HG02840 (cell line): Measurements from ENCODE around the gene STH.

Experiments
- ATAC-seq: cut with Tn5 transposase; IDR thresholded peaks from one replicate; pipeline ENCODE4 v1.9.1; 2021; ENCODE audit warnings: mild to moderate bottlenecking, moderate library complexity, moderate number of reproducible peaks; ENCODE audit not compliant: unreplicated experiment, low FRiP score

STH gene

DNA sequence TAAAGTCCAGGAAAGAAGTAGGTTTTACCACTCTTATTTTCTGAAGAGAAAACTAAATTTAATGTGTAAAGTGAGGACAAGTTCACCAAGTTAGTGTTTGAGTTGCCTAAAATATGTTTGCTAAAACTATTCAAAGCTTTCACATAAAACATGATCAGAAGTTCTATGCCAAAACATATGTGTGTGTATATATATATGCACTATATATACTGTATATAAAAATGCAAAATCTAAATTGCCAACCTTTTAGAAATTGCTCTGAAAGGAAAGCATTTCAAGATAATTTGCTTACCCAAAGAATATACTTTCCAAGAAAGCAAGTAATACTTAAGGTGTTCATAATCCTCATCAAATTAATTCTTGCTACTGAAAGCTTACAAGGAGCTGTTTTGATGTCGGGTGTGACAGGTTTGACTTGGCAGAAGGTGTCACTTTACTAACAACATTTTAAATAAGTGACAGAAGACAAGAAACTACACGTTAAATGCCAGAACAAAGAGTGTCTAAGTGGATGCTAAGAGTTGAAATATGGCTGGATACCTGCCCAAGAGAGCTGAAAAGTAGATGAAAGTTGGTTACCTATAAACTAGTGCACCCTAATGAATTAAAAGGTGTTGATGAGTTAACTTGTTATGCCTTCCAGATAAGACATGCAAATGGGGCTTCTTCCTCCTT is 32.3 kb upstream of the STH start:
- no peak for ATAC-seq

DNA sequence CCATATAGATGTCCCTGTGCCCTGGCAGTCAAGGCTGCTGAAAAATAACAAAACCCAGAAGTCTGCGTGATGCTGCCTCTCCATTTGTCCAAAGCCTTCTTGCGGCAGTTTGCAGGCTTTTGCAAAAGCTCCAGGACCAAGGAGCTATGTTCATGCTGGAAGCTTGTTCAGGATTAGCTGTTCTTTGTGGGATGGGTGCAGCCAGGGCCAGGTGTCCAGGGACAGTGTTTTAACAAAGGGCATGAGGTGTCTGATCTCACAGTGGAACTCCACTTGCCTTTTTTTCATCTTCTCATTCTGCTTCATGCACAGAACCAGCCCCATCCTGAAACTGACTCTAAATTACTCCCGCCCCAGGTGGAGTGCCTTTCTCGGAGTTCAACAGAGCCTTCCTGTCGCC is 31.7 kb upstream of the STH start:
- ATAC-seq = no peak

DNA sequence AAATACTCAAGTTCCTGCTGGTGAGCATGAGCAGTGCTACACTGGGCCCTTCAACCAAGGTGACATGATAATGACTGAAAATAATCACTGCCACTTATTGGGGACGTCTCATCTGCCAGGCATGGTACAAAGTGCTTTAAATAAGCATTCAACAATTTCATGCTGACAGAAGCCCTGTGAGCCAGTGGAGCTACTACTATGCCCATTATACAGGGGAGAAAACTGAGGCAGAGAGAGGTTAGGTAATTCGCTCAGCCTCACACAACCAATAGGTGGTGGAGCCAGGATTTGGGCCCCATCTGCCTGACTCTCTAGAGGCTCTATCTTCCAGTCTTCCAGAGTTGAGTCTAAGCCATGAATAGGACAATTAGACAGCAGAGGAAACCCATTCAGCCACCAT is 30.3 kb upstream of the STH start:
- ATAC-seq = no peak

DNA sequence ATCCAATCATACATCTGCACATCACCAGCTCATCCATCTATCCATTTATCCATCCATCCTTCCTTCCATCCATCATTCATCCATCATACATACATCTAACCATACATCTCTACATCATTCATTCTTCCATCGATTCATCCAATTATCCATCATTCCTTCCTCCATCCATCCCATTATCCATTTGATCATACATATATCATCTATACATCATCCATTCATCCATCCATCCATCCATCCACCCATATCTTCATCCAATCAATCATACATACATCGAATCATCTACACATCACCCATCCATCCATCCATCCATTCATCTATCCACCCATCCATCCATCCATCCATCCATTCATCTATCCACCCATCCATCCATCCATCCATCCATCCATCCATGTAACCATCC is 29.3 kb upstream of the STH start:
- ATAC-seq = no peak

DNA sequence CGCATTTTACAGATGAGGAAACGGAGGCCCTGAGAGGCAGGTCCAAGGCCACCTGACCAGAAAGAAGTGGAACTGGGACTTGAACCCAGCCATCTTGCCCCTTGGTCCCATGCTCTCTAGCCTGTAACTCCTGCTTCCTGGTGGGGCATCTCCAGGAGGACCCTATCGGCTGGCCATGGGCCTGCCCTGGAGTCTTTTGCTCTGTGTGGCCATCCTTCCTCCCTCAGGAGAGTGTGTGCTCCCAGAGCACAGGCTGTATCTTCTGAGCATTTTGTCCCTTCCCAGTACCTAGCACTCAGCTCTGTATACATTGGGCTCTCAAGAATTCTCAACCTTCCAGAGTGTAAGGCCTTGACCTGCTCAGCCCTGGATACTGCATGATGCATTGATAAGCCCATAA is 28.4 kb upstream of the STH start:
- ATAC-seq = no peak

DNA sequence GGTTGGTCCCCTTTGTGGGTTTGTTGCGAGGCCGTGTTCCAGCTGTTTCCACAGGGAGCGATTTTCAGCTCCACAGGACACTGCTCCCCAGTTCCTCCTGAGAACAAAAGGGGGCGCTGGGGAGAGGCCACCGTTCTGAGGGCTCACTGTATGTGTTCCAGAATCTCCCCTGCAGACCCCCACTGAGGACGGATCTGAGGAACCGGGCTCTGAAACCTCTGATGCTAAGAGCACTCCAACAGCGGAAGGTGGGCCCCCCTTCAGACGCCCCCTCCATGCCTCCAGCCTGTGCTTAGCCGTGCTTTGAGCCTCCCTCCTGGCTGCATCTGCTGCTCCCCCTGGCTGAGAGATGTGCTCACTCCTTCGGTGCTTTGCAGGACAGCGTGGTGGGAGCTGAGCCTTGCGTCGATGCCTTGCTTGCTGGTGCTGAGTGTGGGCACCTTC is 27.3 kb upstream of the STH start:
- ATAC-seq = no peak

DNA sequence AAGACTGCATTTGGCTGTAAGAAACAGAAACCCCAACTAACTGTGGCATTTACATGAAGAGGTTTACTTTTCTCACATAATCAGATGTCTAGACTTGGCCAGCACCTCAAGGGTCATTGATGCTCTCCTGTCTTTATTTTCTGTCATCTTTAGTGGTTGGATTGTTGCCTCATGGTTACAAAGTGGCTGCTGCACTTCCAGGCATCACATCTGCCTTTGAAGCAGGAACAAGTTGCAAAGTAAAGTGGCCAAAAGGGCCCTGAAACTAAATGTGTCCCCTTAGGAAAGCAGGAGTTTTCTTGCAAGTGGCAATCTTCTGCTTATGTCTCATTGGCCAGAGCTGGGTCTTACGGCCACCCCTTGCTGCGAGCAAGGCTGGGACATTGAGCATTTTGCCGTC is 26.5 kb upstream of the STH start:
- no peak for ATAC-seq

DNA sequence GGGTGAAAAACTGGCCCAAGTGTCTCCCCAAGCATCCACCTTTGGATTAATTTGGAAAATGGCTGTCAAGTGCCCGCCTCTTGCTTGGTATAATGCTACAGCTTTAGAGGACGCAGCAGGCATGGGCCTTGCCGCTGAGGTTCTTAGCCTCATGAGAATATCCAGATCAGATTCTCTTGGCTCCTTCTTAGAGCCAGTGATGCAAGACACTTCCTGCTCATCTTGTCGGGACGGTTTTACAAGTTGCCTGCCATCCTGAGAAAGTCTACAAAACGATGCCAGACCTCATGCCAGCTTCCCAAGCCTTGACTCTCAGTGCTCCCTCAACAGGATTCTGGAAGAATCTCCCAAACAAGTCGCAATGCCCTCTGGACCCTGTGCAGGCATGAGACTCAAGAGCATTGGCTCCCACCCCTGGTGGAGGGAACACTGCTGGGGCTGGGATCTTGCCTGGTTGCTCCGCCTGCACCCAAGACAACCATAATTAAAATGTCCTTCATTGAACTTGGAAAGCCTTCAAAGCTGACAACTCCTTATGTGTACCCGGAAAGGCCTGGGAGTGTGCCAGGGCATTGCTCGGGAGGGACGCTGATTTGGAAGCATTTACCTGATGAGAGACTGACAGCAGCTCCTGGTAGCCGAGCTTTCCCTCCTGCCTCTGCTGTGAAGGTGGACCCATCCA is 25.8 kb upstream of the STH start:
- ATAC-seq = no peak

DNA sequence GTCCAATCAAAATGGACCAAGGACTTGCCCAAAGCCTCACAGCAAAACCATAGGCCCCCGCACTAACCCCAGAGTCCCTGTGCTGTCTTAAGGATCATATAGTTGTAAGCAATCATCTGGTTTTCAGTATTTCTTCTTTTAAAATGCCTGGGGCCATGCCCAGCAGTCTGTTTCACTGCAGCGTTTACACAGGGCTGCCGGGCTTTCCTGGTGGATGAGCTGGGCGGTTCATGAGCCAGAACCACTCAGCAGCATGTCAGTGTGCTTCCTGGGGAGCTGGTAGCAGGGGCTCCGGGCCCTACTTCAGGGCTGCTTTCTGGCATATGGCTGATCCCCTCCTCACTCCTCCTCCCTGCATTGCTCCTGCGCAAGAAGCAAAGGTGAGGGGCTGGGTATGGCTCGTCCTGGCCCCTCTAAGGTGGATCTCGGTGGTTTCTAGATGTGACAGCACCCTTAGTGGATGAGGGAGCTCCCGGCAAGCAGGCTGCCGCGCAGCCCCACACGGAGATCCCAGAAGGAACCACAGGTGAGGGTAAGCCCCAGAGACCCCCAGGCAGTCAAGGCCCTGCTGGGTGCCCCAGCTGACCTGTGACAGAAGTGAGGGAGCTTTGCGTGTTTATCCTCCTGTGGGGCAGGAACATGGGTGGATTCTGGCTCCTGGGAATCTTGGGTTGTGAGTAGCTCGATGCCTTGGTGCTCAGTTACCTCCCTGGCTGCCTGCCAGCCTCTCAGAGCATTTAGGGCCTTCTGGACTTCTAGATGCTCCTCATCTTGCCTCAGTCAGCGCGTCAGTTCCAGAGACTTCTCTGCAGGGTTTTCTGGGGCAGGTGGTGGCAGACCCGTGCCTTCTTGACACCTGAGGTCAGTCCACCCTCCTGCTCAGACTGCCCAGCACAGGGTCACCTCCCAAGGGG is 24.8 kb upstream of the STH start:
- no peak for ATAC-seq

DNA sequence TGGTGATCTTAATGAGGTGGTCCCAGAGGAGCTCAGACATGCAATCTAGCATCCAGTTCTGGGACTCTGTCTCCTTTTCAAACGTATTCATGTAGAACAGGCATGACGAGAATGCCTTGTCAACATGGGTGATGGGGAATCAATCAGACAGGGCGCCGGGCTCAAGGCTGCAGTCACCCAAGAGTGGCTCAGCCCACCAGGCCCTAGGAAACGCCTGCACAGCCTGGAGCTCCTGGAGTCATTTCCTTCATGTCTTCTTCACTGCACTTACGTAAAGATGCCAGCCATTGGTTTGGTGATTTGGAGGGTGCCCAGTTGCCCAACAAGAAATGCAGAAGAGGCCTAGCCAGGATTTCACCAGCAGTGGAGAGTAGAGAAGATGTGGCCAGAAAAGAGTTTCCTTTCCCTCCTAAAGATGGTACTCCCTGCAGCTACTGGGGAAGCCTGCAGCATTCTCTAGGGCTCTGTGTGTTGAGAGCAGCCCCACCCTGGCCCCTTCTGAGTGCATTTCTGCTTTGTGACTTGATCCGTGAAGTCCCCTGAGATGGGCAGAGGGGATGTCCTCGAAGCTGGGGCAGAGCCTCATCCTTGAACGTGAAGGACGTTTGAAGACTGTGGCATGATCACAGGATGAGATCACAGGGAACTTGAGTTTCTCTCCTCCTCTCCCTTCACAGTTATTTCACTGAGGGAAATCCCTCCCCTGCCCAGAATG is 24.0 kb upstream of the STH start:
- no peak for ATAC-seq

DNA sequence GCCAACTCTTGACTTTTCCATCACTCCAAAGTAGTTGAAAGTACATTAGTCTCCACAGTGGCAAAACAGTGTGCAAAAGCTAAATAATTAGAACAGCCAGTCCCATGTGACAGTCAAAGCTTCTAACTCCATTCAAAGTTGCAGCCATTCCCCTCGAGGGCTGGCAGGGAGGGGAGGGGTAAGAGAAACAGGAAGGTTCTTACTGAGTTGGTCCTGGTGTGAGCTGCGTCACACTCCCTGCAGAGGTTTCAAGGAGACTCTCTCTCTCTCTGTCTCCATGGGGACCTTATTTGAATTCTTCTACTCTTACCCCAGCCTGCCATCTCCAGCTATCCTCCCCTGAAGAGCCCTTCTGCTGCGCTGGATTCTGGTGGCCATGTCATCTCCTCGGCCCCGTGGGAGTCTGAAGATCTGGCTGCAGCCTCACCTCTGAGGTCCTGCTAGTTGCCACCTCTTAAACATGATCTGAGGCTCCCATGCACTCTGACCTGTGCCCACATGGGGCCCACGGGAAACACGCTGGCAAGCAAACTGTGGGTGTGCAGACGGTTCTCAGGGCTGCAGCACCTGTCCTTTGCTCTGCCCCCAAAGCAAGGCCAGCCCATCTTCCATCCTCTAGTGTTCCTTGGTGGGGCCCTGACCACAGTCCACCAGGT is 23.3 kb upstream of the STH start:
- ATAC-seq = no peak

DNA sequence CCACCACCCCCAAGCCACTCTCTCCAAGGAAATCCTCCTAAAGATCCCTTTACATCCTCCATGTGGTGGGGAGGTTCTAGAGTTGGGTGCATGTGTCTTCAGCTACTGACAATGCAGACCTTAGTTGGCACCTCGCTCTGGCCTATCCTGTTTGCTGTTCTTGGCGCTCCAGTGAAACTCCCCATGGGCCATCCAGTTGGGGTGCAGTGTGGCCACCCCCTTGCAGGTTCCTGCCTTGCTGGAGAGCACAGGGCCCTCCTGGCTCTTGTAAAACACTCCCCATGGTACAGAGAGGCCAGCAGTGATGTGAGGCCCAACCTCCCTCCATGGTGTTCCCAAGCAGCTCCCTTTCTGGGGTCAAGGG is 22.7 kb upstream of the STH start:
- ATAC-seq = no peak

DNA sequence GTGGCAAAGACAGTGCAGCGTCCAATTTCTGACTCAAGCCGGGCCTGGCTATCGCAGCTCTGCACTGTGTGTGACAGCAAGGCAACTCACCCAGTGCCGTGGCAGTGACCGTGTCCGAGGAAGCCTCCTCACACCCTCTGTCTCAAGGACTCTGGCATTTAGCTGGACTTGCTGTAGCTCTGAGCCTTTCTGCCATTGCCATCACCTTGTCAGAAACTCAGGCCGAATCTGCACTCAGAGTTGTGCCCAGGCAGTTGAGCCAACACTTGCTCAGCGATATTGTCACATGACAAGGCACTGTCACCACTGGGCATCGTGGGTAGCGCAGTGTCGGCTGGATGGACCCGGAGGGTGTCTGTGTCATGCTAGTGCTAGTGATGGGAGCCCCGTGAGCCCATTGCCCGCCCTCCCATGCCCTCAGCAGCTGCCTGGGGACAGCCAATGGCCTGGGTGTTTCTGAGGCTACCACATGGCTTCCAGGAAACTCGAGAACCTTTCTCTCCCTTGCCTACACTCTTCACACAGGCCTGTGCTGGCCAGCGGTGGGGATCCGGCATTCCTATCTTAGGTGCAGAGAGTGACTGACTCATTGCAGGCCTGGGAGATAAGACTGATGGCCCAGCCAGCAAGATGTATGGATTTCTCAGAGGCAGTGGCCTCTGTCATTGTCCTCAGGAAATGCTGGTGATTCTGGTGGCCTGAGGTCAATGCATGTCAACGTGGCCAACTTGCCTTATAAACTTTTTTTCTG is 22.1 kb upstream of the STH start:
- ATAC-seq = no peak

DNA sequence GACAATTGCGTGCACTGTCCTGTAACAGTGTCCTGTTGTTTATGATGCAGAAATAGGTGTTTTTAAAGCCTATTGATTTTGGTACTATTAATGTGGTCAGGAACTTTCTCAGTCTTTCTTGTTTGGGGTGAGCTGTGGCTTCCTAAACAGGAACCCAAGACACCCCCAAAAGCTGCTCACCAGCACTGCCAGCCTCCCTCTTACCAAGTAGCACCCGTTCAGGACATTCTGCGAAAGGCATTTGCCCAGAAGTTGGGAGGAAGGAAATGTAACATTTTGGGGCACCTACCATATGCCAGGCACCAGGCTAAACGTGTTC is 21.6 kb upstream of the STH start:
- ATAC-seq = no peak

DNA sequence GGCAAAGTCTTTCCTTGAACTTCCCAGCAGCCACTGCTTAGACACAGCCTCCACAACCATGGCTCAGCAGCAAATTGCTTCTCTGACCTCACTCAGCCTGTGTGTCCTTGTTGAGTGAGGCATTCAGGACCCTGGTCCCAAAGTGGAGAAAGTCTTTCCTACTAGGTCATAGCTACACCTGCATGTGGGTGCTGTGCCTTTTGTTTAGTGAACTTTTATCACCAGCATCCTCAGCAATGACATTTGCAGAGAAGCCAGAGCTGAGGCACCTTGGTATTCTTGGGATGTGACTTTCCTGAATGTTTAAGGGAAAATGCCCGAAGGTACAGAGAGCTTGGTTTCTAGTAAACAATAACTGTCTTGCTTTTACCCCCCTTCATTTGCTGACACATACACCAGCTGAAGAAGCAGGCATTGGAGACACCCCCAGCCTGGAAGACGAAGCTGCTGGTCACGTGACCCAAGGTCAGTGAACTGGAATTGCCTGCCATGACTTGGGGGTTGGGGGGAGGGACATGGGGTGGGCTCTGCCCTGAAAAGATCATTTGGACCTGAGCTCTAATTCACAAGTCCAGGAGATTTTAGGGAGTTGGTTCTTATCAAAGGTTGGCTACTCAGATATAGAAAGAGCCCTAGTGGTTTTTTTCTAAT is 20.9 kb upstream of the STH start:
- ATAC-seq = no peak

DNA sequence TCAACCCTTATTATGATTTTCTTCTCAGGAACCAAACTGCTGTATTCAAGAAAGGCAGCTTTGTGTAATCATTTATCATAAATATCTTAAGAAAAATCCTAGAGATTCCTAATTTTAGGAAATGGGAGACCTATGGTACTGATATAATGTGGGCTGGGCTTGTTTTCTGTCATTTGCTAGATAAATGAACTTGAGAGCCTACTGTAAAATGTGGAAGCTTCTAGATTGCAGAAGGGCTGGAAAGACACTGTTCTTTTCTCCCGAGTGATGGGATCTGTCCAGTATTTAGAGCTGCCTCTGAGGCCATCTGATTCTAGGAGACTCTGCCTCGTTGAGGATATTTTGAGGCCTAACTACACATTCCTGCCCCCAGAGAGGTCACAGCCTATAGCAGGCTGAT is 19.9 kb upstream of the STH start:
- ATAC-seq = no peak

DNA sequence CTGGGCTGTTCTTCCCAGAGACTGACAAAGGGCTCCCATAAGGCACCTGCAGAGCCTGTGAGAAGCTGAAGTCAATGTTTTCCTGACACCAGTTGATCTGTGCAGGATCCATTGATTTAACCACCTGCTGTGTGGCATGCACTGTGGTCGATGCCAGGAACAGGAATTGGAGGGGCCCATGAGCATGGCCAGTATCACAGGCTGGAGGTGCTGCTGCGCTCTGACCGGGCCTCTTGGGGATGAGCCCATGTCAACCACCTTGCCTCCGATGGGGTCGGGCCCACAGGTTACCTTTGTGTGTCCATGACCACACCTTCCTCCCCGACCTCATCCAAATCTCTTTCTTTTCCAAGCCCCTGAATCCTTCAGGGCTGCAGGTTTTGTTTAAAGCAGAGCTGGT is 18.2 kb upstream of the STH start:
- ATAC-seq = no peak

DNA sequence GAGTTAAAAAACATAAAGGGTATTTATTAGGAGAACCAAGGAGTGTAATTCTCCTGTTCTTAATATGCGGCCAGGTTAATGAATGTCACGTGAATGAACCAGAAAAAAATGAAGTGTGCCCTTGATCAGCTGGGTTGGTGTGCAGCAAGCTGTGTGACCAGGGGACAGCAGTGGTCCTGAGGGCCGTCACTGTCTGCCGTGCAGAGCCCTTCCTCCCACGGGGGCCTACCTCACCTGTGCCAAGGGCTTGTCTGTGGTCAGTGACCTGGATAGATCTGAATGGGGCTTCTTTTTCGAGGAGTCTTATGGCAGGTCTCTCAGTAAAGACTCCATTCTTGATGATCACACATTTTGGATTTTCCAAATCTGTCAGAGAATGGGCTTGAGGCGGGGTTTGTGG is 17.7 kb upstream of the STH start:
- ATAC-seq = no peak
